Ascending aorta (tissue), 2 donors: ENCODE data around the gene FRMPD4. TPM values are rescaled to one million over a fixed set of nuclear protein-coding genes. Genes with fewer than 3 reads are reported as not detected.

Experiments
- DNase-seq, 2 donors: peaks; one replicate each; pipeline ENCODE4 v3.0.0-alpha.2; 2019; ENCODE audit warnings: low spot score in 2 of 2
- H3K27ac ChIP-seq, 2 donors: fragments of 200-600 bp; sonication (generic); one replicate each; pipeline ENCODE4 v1.5.1; 2016 to 2017; ENCODE audit warnings: mild to moderate bottlenecking in 1 of 2
- H3K27me3 ChIP-seq: fragments of 200-600 bp; sonication (generic); one replicate; pipeline ENCODE4 v1.5.1; 2017
- H3K36me3 ChIP-seq, 2 donors: fragments of 200-600 bp; sonication (generic); one replicate each; pipeline ENCODE4 v1.5.1; 2016
- H3K4me1 ChIP-seq, 2 donors: fragments of 200-600 bp; sonication (generic); one replicate each; pipeline ENCODE4 v1.5.1; 2016 to 2017; ENCODE audit warnings: mild to moderate bottlenecking in 1 of 2
- H3K4me3 ChIP-seq, 2 donors: fragments of 200-600 bp; sonication (generic); one replicate each; pipeline ENCODE4 v1.5.1; 2016 to 2017; ENCODE audit warnings: mild to moderate bottlenecking in 1 of 2
- H3K9me3 ChIP-seq, 2 donors: fragments of 200-600 bp; sonication (generic); one replicate each; pipeline ENCODE4 v1.5.1; 2016
- CTCF ChIP-seq, 3 experiments: fragments of 200-600 bp in 2 of 3; fragments of 450-650 bp in 1 of 3; sonication (generic) in 2 of 3; IDR thresholded peaks; one replicate each; pipeline ENCODE4 v1.5.1; 2016 to 2019; ENCODE audit warnings: antibody characterized with exemption in 3 of 3, mild to moderate bottlenecking in 1 of 3, moderate library complexity in 1 of 3
- intact Hi-C: fragments of 100-400 bp; cut with DNase I; formaldehyde crosslinking; loops from one replicate; pipeline ENCODE4 v1.15.1; 2023
- total RNA-seq: library from RNA; depleted of rRNA; stranded (reverse); fragments of >200 nt; gene quantifications from one replicate; pipeline ENCODE4 v1.1.0, GENCODE V29; 2016

Gene FRMPD4
- total RNA-seq, 1 donor from 2014 or later: not detected

- no peaks in the 10 kb centered on the region for H3K27me3 ChIP-seq
- H3K36me3 ChIP-seq: no peaks in the 10 kb centered on the region
- no peak for TF ChIP-seq CTCF (IDR thresholded peaks at IDR 0.05)
- no peak for DNase-seq
- H3K27ac ChIP-seq: no peak overlapping the region
- no peaks in the 10 kb centered on the region for H3K4me1 ChIP-seq
- H3K4me3 ChIP-seq: no peak overlapping the region
- intact Hi-C loops: no loop called here
- no peaks in the 10 kb centered on the region for H3K9me3 ChIP-seq
Observed at GRCh38 chrX:12401252-12401651, 263.0 kb downstream of the FRMPD4 start.

DNA sequence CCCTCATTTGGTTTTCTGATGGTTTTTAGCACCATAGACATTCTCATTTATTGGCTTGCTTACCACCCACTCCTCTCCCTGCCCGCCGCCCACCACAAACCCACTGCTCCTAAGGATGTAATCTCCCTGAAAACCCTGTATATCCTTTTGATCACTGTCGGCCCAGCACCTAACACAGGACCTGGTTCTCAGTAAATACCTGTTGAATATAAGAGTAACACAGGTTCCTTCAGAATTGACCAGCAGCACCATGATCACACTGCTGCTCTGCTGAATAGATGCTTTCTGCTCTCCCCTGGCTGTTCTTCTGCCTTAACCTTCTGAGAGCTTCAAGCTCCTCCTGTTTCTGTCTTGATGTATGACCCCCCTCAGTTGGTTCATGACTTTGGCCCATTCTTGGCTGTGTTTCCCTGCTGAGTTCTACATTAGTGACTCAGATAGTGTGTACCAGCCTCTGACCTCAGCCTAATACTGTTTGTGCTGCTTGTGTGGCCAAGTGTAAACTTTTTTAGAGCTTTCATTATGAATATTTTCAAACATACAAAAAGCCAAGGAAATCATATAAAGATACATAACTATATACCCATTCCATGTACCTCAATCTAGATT, 265.3 kb downstream of the FRMPD4 start:
- Histone ChIP-seq H3K9me3 (no peaks in the 10 kb centered on the region), H3K27me3 (no peaks in the 10 kb centered on the region), H3K36me3 (no peaks in the 10 kb centered on the region), H3K4me3 (no peak overlapping the region), H3K4me1 (no peaks in the 10 kb centered on the region), H3K27ac (no peak overlapping the region)
- DNase-seq: no peak
- TF ChIP-seq CTCF (IDR thresholded peaks at IDR 0.05): no peak
- intact Hi-C loops: no loop called here

- Histone ChIP-seq H3K27me3 (no peaks in the 10 kb centered on the region), H3K27ac (no peak overlapping the region), H3K4me1 (no peaks in the 10 kb centered on the region), H3K36me3 (no peaks in the 10 kb centered on the region), H3K4me3 (no peak overlapping the region), H3K9me3 (no peaks in the 10 kb centered on the region)
- no peak for TF ChIP-seq CTCF (IDR thresholded peaks at IDR 0.05)
- no peak for DNase-seq
- intact Hi-C loops: no loop called here
Observed at GRCh38 chrX:12405306-12405705, 267.0 kb downstream of the FRMPD4 start.

- intact Hi-C loops: no loop called here
- no peak for DNase-seq
- Histone ChIP-seq H3K27me3 (no peaks in the 10 kb centered on the region), H3K4me3 (no peak overlapping the region), H3K4me1 (no peaks in the 10 kb centered on the region), H3K27ac (no peak overlapping the region), H3K9me3 (no peaks in the 10 kb centered on the region), H3K36me3 (no peaks in the 10 kb centered on the region)
- TF ChIP-seq CTCF (IDR thresholded peaks at IDR 0.05): no peak
Observed at GRCh38 chrX:12410523-12410922, 272.2 kb downstream of the FRMPD4 start.

GRCh38 chrX:12411831-12412230, 273.6 kb downstream of the FRMPD4 start:
- Histone ChIP-seq H3K9me3 (no peaks in the 10 kb centered on the region), H3K27me3 (no peaks in the 10 kb centered on the region), H3K27ac (no peak overlapping the region), H3K4me3 (no peak overlapping the region), H3K4me1 (no peaks in the 10 kb centered on the region), H3K36me3 (no peaks in the 10 kb centered on the region)
- DNase-seq: no peak
- intact Hi-C loops: no loop called here
- no peak for TF ChIP-seq CTCF (IDR thresholded peaks at IDR 0.05)

DNA sequence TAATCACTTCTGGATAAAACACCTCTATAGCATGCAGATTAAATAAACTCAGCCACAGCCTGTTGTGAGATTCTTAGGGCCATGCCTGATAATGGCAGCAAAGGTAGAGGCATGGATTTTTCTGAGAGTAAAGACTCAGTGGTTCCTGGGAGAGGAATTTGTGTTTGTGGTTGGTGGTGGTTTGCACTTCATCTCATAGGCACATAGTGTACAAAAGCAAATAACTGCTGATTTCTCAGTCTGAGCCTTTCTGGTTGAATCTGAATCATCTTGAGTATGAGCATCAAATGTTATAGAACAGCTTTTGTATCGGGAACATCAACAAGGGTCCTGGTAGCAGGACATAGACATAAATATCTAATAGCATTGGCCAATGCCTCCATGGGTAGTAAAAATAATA, 274.3 kb downstream of the FRMPD4 start:
- H3K4me3 ChIP-seq: no peak overlapping the region
- no peaks in the 10 kb centered on the region for H3K36me3 ChIP-seq
- H3K27ac ChIP-seq: no peak overlapping the region
- no peak for DNase-seq
- H3K27me3 ChIP-seq: no peaks in the 10 kb centered on the region
- TF ChIP-seq CTCF (IDR thresholded peaks at IDR 0.05): no peak
- H3K9me3 ChIP-seq: no peaks in the 10 kb centered on the region
- H3K4me1 ChIP-seq: no peaks in the 10 kb centered on the region
- intact Hi-C loops: no loop called here
